Measurements from ENCODE around the gene RPS6KB2. TPM values are rescaled to one million over a fixed set of nuclear protein-coding genes. Genes with fewer than 3 reads are reported as not detected.
A peak's percentile ranks its signal among the peaks of the same experiment; 100 is the strongest.

Gene RPS6KB2
- total and polyA plus RNA-seq, 9 of the 15 experiments (the other 6 are each of a cell fraction or from before 2014, with no cell fraction given), result 0.42 to 122 (median 82.6) TPM

GRCh38 chr11:67464411-67465188 is 36.3 kb downstream of the RPS6KB2 start (continued):
- TF ChIP-seq XRCC5 (IDR thresholded peaks at IDR 0.05; ENCODE audit: low read depth, low read length) (0 out of 2 replicates have a peak, but pooled peaks have one; percentile 11), HDAC1 (IDR thresholded peaks at IDR 0.05) (peak in 1 of 2 experiments; percentile 36; a peak in 1 of 4 replicates), FOXA3 (CRISPR knock-in tag; conservative IDR thresholded peaks at IDR 0.05 in 1 of 2, IDR thresholded peaks at IDR 0.05 in 1 of 2) (peak in 1 of 2 experiments; percentile 5; a peak in 1 of 4 replicates), ZNF592 (IDR thresholded peaks at IDR 0.05) (peak; percentile 34; the same call in 1 of the 2 replicates), ZNF584 (CRISPR knock-in tag; IDR thresholded peaks at IDR 0.05; ENCODE audit: low read depth) (0 out of 2 replicates have a peak, but pooled peaks have one; percentile 25), EP400 (IDR thresholded peaks at IDR 0.05) (peak; percentile 40; the same call in 1 of the 2 replicates), ZEB2 (IDR thresholded peaks at IDR 0.05) (0 out of 2 replicates have a peak, but pooled peaks have one; percentile 33), POLR2AphosphoS5 (IDR thresholded peaks at IDR 0.05; ENCODE audit: control insufficient read depth, insufficient read depth, low read depth, low read length) (peak; percentile 79), TAF9B (IDR thresholded peaks at IDR 0.05; ENCODE audit: partially characterized antibody) (peak; percentile 63), ZNF551 (CRISPR knock-in tag; IDR thresholded peaks at IDR 0.05) (0 out of 2 replicates have a peak, but pooled peaks have one; percentile 30), EGR1 (conservative IDR thresholded peaks at IDR 0.05) (peak; percentile 74)
- TF ChIP-seq, protein P1, sequence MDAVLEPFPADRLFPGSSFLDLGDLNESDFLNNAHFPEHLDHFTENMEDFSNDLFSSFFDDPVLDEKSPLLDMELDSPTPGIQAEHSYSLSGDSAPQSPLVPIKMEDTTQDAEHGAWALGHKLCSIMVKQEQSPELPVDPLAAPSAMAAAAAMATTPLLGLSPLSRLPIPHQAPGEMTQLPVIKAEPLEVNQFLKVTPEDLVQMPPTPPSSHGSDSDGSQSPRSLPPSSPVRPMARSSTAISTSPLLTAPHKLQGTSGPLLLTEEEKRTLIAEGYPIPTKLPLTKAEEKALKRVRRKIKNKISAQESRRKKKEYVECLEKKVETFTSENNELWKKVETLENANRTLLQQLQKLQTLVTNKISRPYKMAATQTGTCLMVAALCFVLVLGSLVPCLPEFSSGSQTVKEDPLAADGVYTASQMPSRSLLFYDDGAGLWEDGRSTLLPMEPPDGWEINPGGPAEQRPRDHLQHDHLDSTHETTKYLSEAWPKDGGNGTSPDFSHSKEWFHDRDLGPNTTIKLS (IDR thresholded peaks at IDR 0.05; ENCODE audit: borderline replicate concordance, low read depth), result 0 out of 2 replicates have a peak, but pooled peaks have one; percentile 32
- TF ChIP-seq, protein P2, sequence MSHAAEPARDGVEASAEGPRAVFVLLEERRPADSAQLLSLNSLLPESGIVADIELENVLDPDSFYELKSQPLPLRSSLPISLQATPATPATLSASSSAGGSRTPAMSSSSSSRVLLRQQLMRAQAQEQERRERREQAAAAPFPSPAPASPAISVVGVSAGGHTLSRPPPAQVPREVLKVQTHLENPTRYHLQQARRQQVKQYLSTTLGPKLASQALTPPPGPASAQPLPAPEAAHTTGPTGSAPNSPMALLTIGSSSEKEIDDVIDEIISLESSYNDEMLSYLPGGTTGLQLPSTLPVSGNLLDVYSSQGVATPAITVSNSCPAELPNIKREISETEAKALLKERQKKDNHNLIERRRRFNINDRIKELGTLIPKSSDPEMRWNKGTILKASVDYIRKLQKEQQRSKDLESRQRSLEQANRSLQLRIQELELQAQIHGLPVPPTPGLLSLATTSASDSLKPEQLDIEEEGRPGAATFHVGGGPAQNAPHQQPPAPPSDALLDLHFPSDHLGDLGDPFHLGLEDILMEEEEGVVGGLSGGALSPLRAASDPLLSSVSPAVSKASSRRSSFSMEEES (CRISPR knock-in tag; IDR thresholded peaks at IDR 0.05), result peak; percentile 98
- TF ChIP-seq, protein P3, sequence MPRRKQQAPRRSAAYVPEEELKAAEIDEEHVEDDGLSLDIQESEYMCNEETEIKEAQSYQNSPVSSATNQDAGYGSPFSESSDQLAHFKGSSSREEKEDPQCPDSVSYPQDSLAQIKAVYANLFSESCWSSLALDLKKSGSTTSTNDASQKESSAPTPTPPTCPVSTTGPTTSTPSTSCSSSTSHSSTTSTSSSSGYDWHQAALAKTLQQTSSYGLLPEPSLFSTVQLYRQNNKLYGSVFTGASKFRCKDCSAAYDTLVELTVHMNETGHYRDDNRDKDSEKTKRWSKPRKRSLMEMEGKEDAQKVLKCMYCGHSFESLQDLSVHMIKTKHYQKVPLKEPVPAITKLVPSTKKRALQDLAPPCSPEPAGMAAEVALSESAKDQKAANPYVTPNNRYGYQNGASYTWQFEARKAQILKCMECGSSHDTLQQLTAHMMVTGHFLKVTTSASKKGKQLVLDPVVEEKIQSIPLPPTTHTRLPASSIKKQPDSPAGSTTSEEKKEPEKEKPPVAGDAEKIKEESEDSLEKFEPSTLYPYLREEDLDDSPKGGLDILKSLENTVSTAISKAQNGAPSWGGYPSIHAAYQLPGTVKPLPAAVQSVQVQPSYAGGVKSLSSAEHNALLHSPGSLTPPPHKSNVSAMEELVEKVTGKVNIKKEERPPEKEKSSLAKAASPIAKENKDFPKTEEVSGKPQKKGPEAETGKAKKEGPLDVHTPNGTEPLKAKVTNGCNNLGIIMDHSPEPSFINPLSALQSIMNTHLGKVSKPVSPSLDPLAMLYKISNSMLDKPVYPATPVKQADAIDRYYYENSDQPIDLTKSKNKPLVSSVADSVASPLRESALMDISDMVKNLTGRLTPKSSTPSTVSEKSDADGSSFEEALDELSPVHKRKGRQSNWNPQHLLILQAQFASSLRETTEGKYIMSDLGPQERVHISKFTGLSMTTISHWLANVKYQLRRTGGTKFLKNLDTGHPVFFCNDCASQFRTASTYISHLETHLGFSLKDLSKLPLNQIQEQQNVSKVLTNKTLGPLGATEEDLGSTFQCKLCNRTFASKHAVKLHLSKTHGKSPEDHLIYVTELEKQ (CRISPR knock-in tag; IDR thresholded peaks at IDR 0.05), result no peak

Measured in K562 (cell line).